H1 (cell line): Measurements from ENCODE around the gene KIAA1328. TPM values are rescaled to one million over a fixed set of nuclear protein-coding genes. Genes with fewer than 3 reads are reported as not detected.

Experiments used
- CTCF ChIA-PET: fragments of 300-600 bp; sonication (Branson Sonifier 250); formaldehyde crosslinking; loops from one replicate; lab custom pipeline; 2021; ENCODE audit not compliant: partially characterized antibody; lab: Charles Lee
- POLR2A ChIA-PET: fragments of 300-600 bp; sonication (Branson Sonifier 250); formaldehyde crosslinking; loops from one replicate; lab custom pipeline; 2021; ENCODE audit warnings: inconsistent platforms; ENCODE audit not compliant: partially characterized antibody; lab: Charles Lee
- DNase-seq, 2 experiments: peaks; one replicate each; pipeline versions ENCODE4 v3.0.0 to v3.0.0-alpha.2; 2010 to 2022; ENCODE audit warnings: low spot score in 2 of 2, low read depth in 1 of 2, mixed read lengths in 1 of 2
- FAIRE-seq: peaks from 2 replicates; lab custom pipeline; 2011; peaks lifted over from hg19 to GRCh38; lab: Jason Lieb, UNC
- H2AFZ ChIP-seq: 2 replicates; pipeline ENCODE4 v1.8.1; 2012; ENCODE audit warnings: low read length, inconsistent platforms
- H2AK5ac ChIP-seq: 2 replicates; pipeline ENCODE4 v1.6.1; 2013; ENCODE audit warnings: low read depth, low read length
- H2BK120ac ChIP-seq: replicated peaks from 2 replicates; pipeline ENCODE3; 2013; ENCODE audit warnings: low read depth, low read length, inconsistent platforms
- H2BK12ac ChIP-seq: 2 replicates; pipeline ENCODE4 v1.6.1; 2013; ENCODE audit warnings: low read depth, low read length
- H2BK15ac ChIP-seq: 2 replicates; pipeline ENCODE4 v1.6.1; 2013; ENCODE audit warnings: low read length
- H2BK20ac ChIP-seq: 2 replicates; pipeline ENCODE4 v1.6.1; 2013; ENCODE audit warnings: low read length
- H2BK5ac ChIP-seq: 2 replicates; pipeline ENCODE4 v1.6.1; 2013; ENCODE audit warnings: low read depth, low read length
- H3K14ac ChIP-seq: 2 replicates; pipeline ENCODE4 v1.6.1; 2013; ENCODE audit warnings: inconsistent platforms; ENCODE audit not compliant: insufficient read length
- H3K18ac ChIP-seq: 2 replicates; pipeline ENCODE4 v1.6.1; 2013; ENCODE audit warnings: low read length; ENCODE audit errors: extremely low read depth
- H3K23ac ChIP-seq: 2 replicates; pipeline ENCODE4 v1.6.1; 2013; ENCODE audit warnings: inconsistent platforms; ENCODE audit not compliant: insufficient read length
- H3K23me2 ChIP-seq: 2 replicates; pipeline ENCODE4 v1.6.1; 2013; ENCODE audit warnings: low read depth, low read length
- H3K27ac ChIP-seq: 2 replicates; pipeline ENCODE4 v1.6.1; 2011; ENCODE audit warnings: low read depth, low read length, inconsistent platforms
- H3K27me3 ChIP-seq, 4 experiments: replicated peaks in 1 of 4; 1 replicate in 1 of 4; 2 replicates in 3 of 4; pipeline versions ENCODE4 v1.6.1 to v1.8.1; 2011 to 2013; ENCODE audit warnings: low read length in 3 of 4, mild to moderate bottlenecking in 3 of 4, inconsistent platforms in 2 of 4, mixed read lengths in 2 of 4, moderate library complexity in 1 of 4; ENCODE audit not compliant: control insufficient read depth in 3 of 4, insufficient read depth in 3 of 4; ENCODE audit errors: extremely low read depth in 1 of 4
- H3K36me3 ChIP-seq, 4 experiments: 2 replicates each; pipeline versions ENCODE4 v1.6.1 to v1.8.1; 2011 to 2013; ENCODE audit warnings: mild to moderate bottlenecking in 4 of 4, low read length in 3 of 4, moderate library complexity in 2 of 4, control low read depth in 1 of 4, inconsistent platforms in 1 of 4; ENCODE audit not compliant: insufficient read depth in 4 of 4, control insufficient read depth in 2 of 4
- H3K4ac ChIP-seq: replicated peaks from 2 replicates; pipeline ENCODE3; 2013; ENCODE audit warnings: low read length, low read depth, mixed read lengths, inconsistent platforms; ENCODE audit not compliant: insufficient read length
- H3K4me1 ChIP-seq, 4 experiments: replicated peaks in 1 of 4; 1 replicate in 1 of 4; 2 replicates in 3 of 4; pipeline versions ENCODE4 v1.6.1 to v1.8.1; 2011 to 2013; ENCODE audit warnings: low read length in 3 of 4, inconsistent platforms in 2 of 4, mixed read lengths in 1 of 4; ENCODE audit not compliant: insufficient read depth in 4 of 4, control insufficient read depth in 3 of 4
- H3K4me2 ChIP-seq, 2 experiments: 2 replicates each; pipeline versions ENCODE4 v1.6.1 to v1.8.1; 2011 to 2013; ENCODE audit warnings: low read depth in 2 of 2, low read length in 2 of 2, control low read depth in 1 of 2, inconsistent platforms in 1 of 2, mild to moderate bottlenecking in 1 of 2; ENCODE audit not compliant: insufficient read depth in 1 of 2
- H3K4me3 ChIP-seq, 4 experiments: fragments of 200-600, 300-600 bp in 1 of 4; sonication (generic), shearing (Covaris generic), sonication (Bioruptor Twin) in 1 of 4; 2 replicates each; pipeline versions ENCODE4 v1.5.1 to v1.8.1; 2011 to 2016; ENCODE audit warnings: low read length in 4 of 4, low read depth in 3 of 4, control low read depth in 2 of 4, inconsistent platforms in 2 of 4, mild to moderate bottlenecking in 2 of 4, mixed read lengths in 1 of 4, moderate library complexity in 1 of 4; ENCODE audit not compliant: insufficient read depth in 2 of 4; ENCODE audit errors: extremely low read depth in 1 of 4
- H3K56ac ChIP-seq: replicated peaks from 2 replicates; pipeline ENCODE3; 2013; ENCODE audit warnings: low read depth, mild to moderate bottlenecking, mixed read lengths, low read length, inconsistent platforms; ENCODE audit not compliant: insufficient read length
- H3K79me1 ChIP-seq: 2 replicates; pipeline ENCODE4 v1.6.1; 2013; ENCODE audit warnings: low read depth, low read length, control low read depth
- H3K79me2 ChIP-seq, 2 experiments: 2 replicates each; pipeline versions ENCODE4 v1.6.1 to v1.8.1; 2012 to 2013; ENCODE audit warnings: low read length in 2 of 2, mild to moderate bottlenecking in 2 of 2, inconsistent platforms in 1 of 2; ENCODE audit not compliant: insufficient read depth in 2 of 2, control insufficient read depth in 1 of 2
- H3K9ac ChIP-seq, 4 experiments: replicated peaks in 1 of 4; 1 replicate in 1 of 4; 2 replicates in 3 of 4; pipeline versions ENCODE4 v1.6.1 to v1.8.1; 2011 to 2013; ENCODE audit warnings: low read depth in 3 of 4, low read length in 3 of 4, control low read depth in 2 of 4, mild to moderate bottlenecking in 2 of 4, moderate library complexity in 2 of 4, inconsistent platforms in 1 of 4; ENCODE audit errors: extremely low read depth in 1 of 4
- H3K9me3 ChIP-seq, 2 experiments: 2 replicates each; pipeline versions ENCODE4 v1.6.1 to v1.8.1; 2012 to 2013; ENCODE audit warnings: mild to moderate bottlenecking in 2 of 2, moderate library complexity in 2 of 2, control low read depth in 1 of 2, inconsistent platforms in 1 of 2, low read depth in 1 of 2, low read length in 1 of 2, mixed read lengths in 1 of 2; ENCODE audit not compliant: insufficient read depth in 2 of 2
- H4K20me1 ChIP-seq, 2 experiments: replicated peaks in 1 of 2; 2 replicates each; pipeline versions ENCODE3 to v1.8.1; 2011 to 2013; ENCODE audit warnings: inconsistent platforms in 2 of 2, low read length in 2 of 2, mild to moderate bottlenecking in 1 of 2; ENCODE audit not compliant: insufficient read depth in 2 of 2, control insufficient read depth in 1 of 2
- H4K5ac ChIP-seq: 2 replicates; pipeline ENCODE4 v1.6.1; 2013; ENCODE audit warnings: low read length, low read depth, mixed read lengths, inconsistent platforms; ENCODE audit not compliant: insufficient read length
- H4K8ac ChIP-seq: 2 replicates; pipeline ENCODE4 v1.8.0; 2013; ENCODE audit warnings: mild to moderate bottlenecking, moderate library complexity, low read length, inconsistent platforms; ENCODE audit not compliant: insufficient read depth; ENCODE audit errors: extremely low read depth
- H4K91ac ChIP-seq: replicated peaks from 2 replicates; pipeline ENCODE3; 2013; ENCODE audit warnings: low read length, mixed read lengths, inconsistent platforms; ENCODE audit not compliant: insufficient read length
- BACH1 ChIP-seq: IDR thresholded peaks from 2 replicates; pipeline ENCODE4 v1.6.1; 2012; ENCODE audit warnings: low read length, improper control_type of control experiment
- CEBPB ChIP-seq: IDR thresholded peaks from 2 replicates; pipeline ENCODE4 v1.6.1; 2012; ENCODE audit warnings: low read depth, low read length
- CTCF ChIP-seq, 3 experiments: IDR thresholded peaks; 1 replicate in 2 of 3; 2 replicates in 1 of 3; pipeline versions ENCODE4 v1.5.1 to v1.6.1; 2011; ENCODE audit warnings: low read length in 3 of 3, mild to moderate bottlenecking in 3 of 3, inconsistent platforms in 2 of 3, low read depth in 1 of 3, moderate library complexity in 1 of 3; ENCODE audit not compliant: insufficient read depth in 1 of 3; ENCODE audit errors: control extremely low read depth in 1 of 3
- JUND ChIP-seq: IDR thresholded peaks from 2 replicates; pipeline ENCODE4 v1.6.1; 2011; ENCODE audit warnings: mild to moderate bottlenecking, improper control_type of control experiment, low read length
- RAD21 ChIP-seq, 2 experiments: IDR thresholded peaks in 1 of 2; conservative IDR thresholded peaks in 1 of 2; 2 replicates each; pipeline ENCODE4 v1.6.1; 2011; ENCODE audit warnings: low read depth in 2 of 2, low read length in 2 of 2, improper control_type of control experiment in 1 of 2, inconsistent platforms in 1 of 2, mild to moderate bottlenecking in 1 of 2, moderate library complexity in 1 of 2
- RFX5 ChIP-seq: IDR thresholded peaks from 2 replicates; pipeline ENCODE4 v1.6.1; 2011; ENCODE audit warnings: low read depth, low read length, improper control_type of control experiment, borderline replicate concordance
- SP1 ChIP-seq: IDR thresholded peaks from 2 replicates; pipeline ENCODE4 v1.6.1; 2011; ENCODE audit warnings: low read depth, low read length
- SRF ChIP-seq: IDR thresholded peaks from 2 replicates; pipeline ENCODE4 v1.6.1; 2011; ENCODE audit warnings: mild to moderate bottlenecking, low read depth, low read length, moderate library complexity
- WGBS, 2 experiments: shearing (Covaris generic) in 1 of 2; methylation state at CpG; one replicate each; pipeline versions ENCODE4 v1.1.6 to v1.1.7; 2013 to 2015; ENCODE audit warnings: low lambda C conversion rate in 2 of 2, mixed read lengths in 2 of 2, inconsistent platforms in 1 of 2, low coverage in 1 of 2, missing lambda C conversion rate in 1 of 2; ENCODE audit not compliant: insufficient replicate concordance in 2 of 2, insufficient coverage in 1 of 2, insufficient read length in 1 of 2; ENCODE audit errors: extremely low coverage in 1 of 2, missing lambda C conversion rate in 1 of 2; 5-methylcytosine and 5-hydroxymethylcytosine counted together
- polyA plus RNA-seq, 7 experiments: library from polyadenylated mRNA; depleted of rRNA in 3 of 7; stranded (reverse) in 5 of 7; unstranded in 2 of 7; fragments of >200 nt in 5 of 7; fragments of 200-250 nt in 2 of 7; gene quantifications; 1 replicate in 5 of 7; 2 replicates in 1 of 7; 4 replicates in 1 of 7; pipeline versions ENCODE4 v1.2.1 to v1.2.3, GENCODE V29; 2011 to 2013; ENCODE audit warnings: missing spikeins in 2 of 7, mixed read lengths in 2 of 7
- total RNA-seq: library from RNA; stranded (reverse); fragmentation: NEBNext Ultra II Directional; extraction: Animal tissue kit (Norgen Biotek cat#: 25700); gene quantifications from 2 replicates; pipeline ENCODE4 v1.2.1, GENCODE V29; 2021

The KIAA1328 gene
- total and polyA plus RNA-seq, 2 of the 8 experiments (the other 6 are each of a cell fraction or from before 2014, with no cell fraction given): 2.6 to 5.7 TPM

DNA sequence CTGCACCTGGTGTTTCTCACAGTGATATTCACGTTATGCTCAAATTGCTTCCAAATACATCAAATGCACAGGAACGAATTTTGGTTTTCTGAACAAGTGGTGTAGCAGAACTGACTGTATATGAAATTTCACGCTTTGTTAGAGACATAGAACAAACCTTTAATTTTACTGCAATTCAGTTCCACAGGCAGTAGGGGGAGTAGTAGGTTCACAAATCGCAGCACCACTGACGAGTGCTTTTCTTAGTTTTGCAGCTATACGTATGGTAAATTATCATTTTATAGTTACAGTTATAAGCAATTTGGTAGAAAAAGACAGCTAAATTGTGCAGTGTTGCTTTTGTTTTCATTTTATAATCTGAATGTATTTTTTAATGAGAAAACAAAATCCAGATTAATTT is 113.3 kb downstream of the KIAA1328 start:
- H2AFZ ChIP-seq: no peak overlapping the region
- no peak overlapping the region for H2BK20ac ChIP-seq
- H2BK5ac ChIP-seq: no peak overlapping the region
- no peaks in the 10 kb centered on the region for H3K23me2 ChIP-seq
- H4K20me1 ChIP-seq: no peaks in the 10 kb centered on the region
- 25% methylated on average over 6 of the region's 6 CpGs; no CpG with 5 or more reads in 1 of the 2 experiments for WGBS, 2 experiments
- no peak overlapping the region for H3K18ac ChIP-seq
- no peak overlapping the region for H4K91ac ChIP-seq
- no peak overlapping the region for H3K14ac ChIP-seq
- no peaks in the 10 kb centered on the region for H3K79me1 ChIP-seq
- TF ChIP-seq SRF (no peak), SP1 (no peak), RFX5 (no peak), RAD21 (IDR thresholded peaks at IDR 0.05 in 1 of 2, conservative IDR thresholded peaks at IDR 0.05 in 1 of 2; ENCODE audit: low read depth in 2 of 2, low read length in 2 of 2) (peak; percentile 96 to 97), CTCF (IDR thresholded peaks at IDR 0.05; ENCODE audit: control extremely low read depth in 1 of 3, insufficient read depth in 1 of 3, low read depth in 1 of 3, low read length in 3 of 3) (peak in 2 of 3 experiments; percentile 73 to 87; a peak in 3 of 4 replicates), CEBPB (no peak), BACH1 (no peak), JUND (0 out of 2 replicates have a peak, but pooled peaks have one; percentile 12)
- no peaks in the 10 kb centered on the region for H3K79me2 ChIP-seq
- no peak overlapping the region for H4K8ac ChIP-seq
- H2AK5ac ChIP-seq: no peak overlapping the region
- H3K56ac ChIP-seq: no peak overlapping the region
- peak; percentile 92 for FAIRE-seq
- H2BK120ac ChIP-seq: no peak overlapping the region
- no peaks in the 10 kb centered on the region for H3K9me3 ChIP-seq
- no peak for DNase-seq
- no peak overlapping the region for H4K5ac ChIP-seq
- no peaks in the 10 kb centered on the region for H3K36me3 ChIP-seq
- no peak overlapping the region for H3K4me2 ChIP-seq
- no peak overlapping the region for H2BK15ac ChIP-seq
- H3K27ac ChIP-seq: no peak overlapping the region
- no peak overlapping the region for H3K23ac ChIP-seq
- ChIA-PET CTCF (interaction anchor here (0.6 to 5.2 kb wide), 77 partner anchors 9 to 1304 kb away, joined by 3 to 40 read pairs (median 4); partner anchors contain the start of genes KIAA1328 and TPGS2), POLR2A (no interaction called here)
- H3K4me3 ChIP-seq: no peak overlapping the region
- H3K4me1 ChIP-seq: peaks cover 0 to 15% (median 0%) of the 10 kb centered on the region in 4 experiments; a peak in 2 of 7 replicates
- H3K27me3 ChIP-seq: no peaks in the 10 kb centered on the region
- H3K9ac ChIP-seq: no peak overlapping the region
- H3K4ac ChIP-seq: no peak overlapping the region
- H2BK12ac ChIP-seq: no peak overlapping the region
